Esophagus muscularis mucosa (tissue), 4 donors: ENCODE results near the gene VIPAS39.

Source experiments
- CTCF ChIP-seq, 3 experiments: fragments of 200-600 bp in 2 of 3; fragments of 450-650 bp in 1 of 3; sonication (generic) in 2 of 3; IDR thresholded peaks; one replicate each; pipeline ENCODE4 v1.5.1; 2017 to 2019; ENCODE audit warnings: antibody characterized with exemption in 3 of 3, mild to moderate bottlenecking in 2 of 3, moderate library complexity in 1 of 3
- EP300 ChIP-seq: sonication (generic); formaldehyde crosslinking; IDR thresholded peaks from one replicate; pipeline ENCODE4 v1.6.1; 2017; ENCODE audit warnings: antibody characterized with exemption
- POLR2A ChIP-seq: fragments of 450-650 bp; IDR thresholded peaks from one replicate; pipeline ENCODE4 v1.6.1; 2017; ENCODE audit warnings: antibody characterized with exemption, moderate library complexity, mild to moderate bottlenecking, low read depth
- POLR2AphosphoS5 ChIP-seq, 2 donors: sonication (generic); formaldehyde crosslinking; IDR thresholded peaks; one replicate each; pipeline ENCODE4 v1.6.1; 2017; ENCODE audit warnings: antibody characterized with exemption in 2 of 2

- TF ChIP-seq CTCF (IDR thresholded peaks at IDR 0.05) (no peak), POLR2A (no peak), POLR2AphosphoS5 (IDR thresholded peaks at IDR 0.05) (no peak), EP300 (no peak)
Measured at GRCh38 chr14:77458249-77458950, 999 bp upstream of the VIPAS39 start.
